Erythroblast (primary cell): Measurements from ENCODE around the gene LRMDA.

Source experiments
- DNase-seq, 2 experiments: peaks; one replicate each; lab custom pipeline; 2025; lab: John Stamatoyannopoulos, UW
- GATA1 ChIP-seq: IDR thresholded peaks from 2 replicates; pipeline ENCODE4 v1.6.1; 2011; ENCODE audit warnings: low read depth, mild to moderate bottlenecking, control low read depth, low read length, moderate library complexity
- POLR2A ChIP-seq: IDR thresholded peaks from 2 replicates; pipeline ENCODE4 v1.6.1; 2011; ENCODE audit warnings: mild to moderate bottlenecking, low read length

LRMDA gene

GRCh38 chr10:75861582-75861981 lies 430.2 kb downstream of the LRMDA start:
- DNase-seq = no peak

GRCh38 chr10:75862935-75863334 lies 431.5 kb downstream of the LRMDA start:
- no peak for DNase-seq

More at GRCh38 chr10:75861582-75861981, 430.2 kb downstream of the LRMDA start:
- no peak for TF ChIP-seq GATA1
- no peak for TF ChIP-seq POLR2A

DNA sequence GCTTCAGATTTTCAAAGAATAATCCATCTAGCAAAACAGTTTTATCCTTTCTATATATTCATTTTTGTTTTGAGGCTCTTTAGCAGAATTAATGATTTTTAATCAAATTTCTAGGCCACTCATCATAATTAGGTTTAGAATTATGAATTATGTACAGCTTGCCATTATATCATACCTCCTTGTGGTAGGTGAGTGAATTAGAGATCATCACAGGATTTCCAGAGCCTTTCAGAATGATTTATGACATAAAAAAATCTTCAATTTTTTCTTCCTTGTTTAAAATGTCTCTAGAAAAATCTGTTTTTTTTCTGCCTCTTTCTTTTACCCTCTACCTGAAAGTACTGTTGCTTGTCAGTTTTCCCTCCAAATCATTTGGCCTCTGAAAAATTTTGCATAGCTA lies 433.3 kb downstream of the LRMDA start:
- no peak for DNase-seq
- no peak for TF ChIP-seq GATA1
- no peak for TF ChIP-seq POLR2A

More at GRCh38 chr10:75862935-75863334, 431.5 kb downstream of the LRMDA start:
- no peak for TF ChIP-seq GATA1
- TF ChIP-seq POLR2A = no peak

DNA sequence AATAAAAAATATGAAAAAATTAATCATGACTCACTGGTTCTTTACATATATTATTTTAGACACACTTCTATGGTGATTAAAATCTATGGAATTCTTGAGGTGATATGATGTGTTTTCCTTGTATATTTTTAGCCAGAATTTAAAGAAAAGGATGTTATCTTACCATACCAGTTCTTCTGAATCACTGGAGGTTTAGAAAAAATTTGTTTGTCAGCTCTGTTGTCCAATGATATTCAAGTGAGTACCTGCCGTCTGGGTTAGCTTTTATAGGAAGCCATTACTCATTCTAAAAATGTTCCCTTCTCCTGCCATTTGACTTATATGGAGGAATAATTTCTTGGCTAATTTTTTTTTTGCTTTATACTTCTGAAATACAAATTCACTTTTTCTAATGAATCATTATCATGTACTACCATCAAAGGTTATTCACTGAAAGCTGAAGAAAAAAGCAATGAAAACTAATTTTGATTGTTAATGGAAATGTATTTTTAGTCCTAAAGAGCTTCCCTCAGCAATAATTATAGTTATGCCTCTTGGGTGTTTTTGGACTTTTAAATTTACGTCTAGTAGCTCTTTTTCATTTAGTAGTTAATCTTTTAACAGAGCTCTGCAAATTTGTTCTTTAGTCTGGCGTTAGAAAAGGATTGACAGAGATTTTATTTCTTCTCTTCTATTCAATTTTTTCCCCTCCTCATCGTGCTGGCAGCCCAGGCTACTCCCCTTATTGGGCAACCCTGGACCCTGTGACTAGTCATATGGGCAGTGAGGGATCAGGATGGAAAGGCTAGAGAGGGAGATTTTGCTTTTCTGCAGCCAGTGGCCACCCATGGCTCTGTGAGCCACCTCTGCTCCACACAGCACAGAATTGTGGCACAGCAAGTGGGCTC lies 434.2 kb downstream of the LRMDA start:
- no peak for DNase-seq
- TF ChIP-seq GATA1 = no peak
- TF ChIP-seq POLR2A = no peak

DNA sequence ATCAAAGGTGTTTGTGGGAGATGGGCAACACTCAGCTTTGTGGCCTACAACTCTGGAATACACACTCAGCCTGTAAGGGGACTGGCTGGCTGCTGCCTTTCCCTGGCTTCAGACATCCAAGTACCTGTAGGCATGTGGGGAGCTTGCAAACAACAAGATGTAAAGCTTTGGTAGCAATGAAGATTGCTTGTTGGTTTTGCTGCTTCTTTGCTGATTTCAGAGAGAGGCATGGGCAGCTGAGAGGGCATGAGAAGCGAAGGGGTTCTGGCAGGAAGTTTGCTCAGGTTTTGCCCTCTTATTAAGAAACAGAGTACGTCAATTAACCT lies 434.8 kb downstream of the LRMDA start:
- no peak for TF ChIP-seq POLR2A
- no peak for TF ChIP-seq GATA1
- no peak for DNase-seq

- no peak for TF ChIP-seq POLR2A
- no peak for TF ChIP-seq GATA1
- DNase-seq = no peak
Observed at GRCh38 chr10:75866731-75867130, 435.3 kb downstream of the LRMDA start.

DNA sequence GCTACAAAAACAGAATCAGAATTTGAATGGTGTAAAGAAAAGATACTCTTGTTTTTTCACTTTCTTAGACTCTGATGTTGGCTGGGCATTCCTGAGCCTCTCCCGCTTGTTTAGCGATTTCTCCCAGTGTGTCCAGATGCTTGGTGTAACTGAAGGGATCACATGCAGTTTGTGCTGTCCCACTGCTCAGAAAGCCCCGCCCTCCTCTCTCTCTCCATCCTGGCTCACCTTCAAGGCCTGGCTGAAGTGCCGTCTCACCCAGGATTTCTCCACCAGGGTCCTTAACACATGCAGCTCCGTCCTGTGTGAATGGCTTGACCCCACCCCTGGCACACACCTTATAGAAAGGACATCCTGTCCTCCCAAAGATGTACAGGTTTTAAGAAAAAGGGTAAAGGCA lies 437.1 kb downstream of the LRMDA start:
- no peak for TF ChIP-seq GATA1
- no peak for TF ChIP-seq POLR2A
- no peak for DNase-seq

DNA sequence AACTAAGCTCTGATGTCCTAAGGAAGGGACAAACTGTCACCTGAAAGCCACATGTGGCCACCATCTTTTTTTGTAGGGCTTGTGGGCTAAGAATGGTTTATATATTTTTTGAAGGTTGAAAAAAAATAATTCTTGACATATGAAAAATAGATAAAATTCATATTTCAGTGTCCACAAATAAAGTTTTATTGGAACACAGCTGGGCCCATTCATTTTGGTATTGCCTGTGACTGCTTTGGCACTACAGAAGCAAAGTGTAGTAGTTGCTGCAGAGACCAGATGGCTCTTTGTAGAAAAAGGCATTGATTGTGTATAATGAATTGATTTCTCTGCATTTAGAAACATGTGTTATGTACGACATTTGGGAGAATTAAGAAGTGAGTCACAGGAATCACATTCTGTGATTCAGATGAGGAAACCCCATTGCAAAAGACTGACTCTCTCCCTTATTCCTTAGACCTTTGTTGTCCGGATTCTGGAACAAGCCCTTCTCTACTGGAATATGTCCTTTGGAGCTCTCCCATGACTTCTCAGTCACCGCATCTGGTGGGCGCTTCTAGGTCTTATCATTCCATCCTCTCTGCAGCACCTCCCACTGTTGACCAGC lies 438.7 kb downstream of the LRMDA start:
- DNase-seq = no peak
- TF ChIP-seq GATA1 = no peak
- TF ChIP-seq POLR2A = no peak

DNA sequence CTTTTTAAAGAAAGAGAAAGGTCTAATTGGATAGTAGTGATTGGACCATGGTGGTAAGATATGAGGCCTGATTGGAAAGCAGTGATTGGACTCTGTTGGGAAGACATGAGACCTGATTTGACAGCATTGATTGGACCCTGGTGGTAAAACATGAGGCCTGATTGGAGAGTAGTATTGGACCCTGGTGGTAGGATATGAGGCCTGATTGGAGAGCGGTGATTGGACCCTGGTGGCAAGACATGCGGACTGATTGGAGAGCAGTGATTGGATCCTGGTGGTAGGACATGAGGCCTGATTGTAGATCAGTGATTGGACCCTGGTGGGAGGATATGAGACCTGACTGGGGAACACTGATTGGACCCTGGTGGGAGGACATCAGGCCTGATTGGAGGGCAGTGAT lies 444.3 kb downstream of the LRMDA start:
- DNase-seq = no peak
- TF ChIP-seq POLR2A = no peak

GRCh38 chr10:75876710-75877109 lies 445.3 kb downstream of the LRMDA start:
- TF ChIP-seq POLR2A (no peak), GATA1 (no peak)
- DNase-seq = no peak

DNA sequence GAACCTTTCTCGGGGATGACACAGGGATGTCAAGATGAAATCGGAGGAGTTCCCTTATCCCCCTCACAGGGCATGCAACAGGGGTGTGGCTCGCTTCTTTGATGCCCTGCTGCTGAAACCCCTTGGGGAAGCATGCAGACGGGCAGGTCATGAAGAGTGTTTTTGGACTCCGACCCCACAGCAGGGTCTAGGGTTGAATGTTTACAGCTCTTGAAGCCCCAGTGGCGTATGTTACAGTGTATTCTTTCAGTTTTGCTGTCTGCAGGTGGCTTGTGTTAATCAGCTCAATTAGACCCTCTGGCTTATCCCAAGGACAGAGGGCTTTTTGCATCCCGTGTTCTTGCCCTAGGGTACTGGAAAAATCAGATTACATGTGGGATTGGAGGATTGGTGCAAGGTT lies 446.5 kb downstream of the LRMDA start:
- DNase-seq = no peak
- TF ChIP-seq GATA1 = no peak
- TF ChIP-seq POLR2A = no peak

DNA sequence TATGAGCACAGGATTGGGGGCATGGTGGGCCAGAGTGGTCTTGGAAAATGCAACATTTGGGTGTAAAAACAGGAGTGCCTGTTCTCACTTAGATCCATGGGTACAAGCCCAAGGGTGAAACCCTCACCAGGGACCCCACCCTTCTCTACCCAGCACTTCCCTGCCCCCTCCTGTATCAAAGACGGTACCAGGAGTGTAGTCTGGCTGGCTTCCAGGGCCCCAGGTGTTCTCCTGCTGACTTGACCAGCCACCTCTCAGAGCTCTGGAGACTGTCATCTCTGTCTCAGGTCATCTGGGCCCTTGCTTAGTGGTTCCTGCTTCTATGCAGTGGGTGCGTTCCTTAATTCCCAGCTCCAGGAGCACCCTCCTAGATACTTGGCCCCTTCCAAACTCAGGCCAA lies 447.2 kb downstream of the LRMDA start:
- no peak for TF ChIP-seq POLR2A
- no peak for TF ChIP-seq GATA1
- no peak for DNase-seq

DNA sequence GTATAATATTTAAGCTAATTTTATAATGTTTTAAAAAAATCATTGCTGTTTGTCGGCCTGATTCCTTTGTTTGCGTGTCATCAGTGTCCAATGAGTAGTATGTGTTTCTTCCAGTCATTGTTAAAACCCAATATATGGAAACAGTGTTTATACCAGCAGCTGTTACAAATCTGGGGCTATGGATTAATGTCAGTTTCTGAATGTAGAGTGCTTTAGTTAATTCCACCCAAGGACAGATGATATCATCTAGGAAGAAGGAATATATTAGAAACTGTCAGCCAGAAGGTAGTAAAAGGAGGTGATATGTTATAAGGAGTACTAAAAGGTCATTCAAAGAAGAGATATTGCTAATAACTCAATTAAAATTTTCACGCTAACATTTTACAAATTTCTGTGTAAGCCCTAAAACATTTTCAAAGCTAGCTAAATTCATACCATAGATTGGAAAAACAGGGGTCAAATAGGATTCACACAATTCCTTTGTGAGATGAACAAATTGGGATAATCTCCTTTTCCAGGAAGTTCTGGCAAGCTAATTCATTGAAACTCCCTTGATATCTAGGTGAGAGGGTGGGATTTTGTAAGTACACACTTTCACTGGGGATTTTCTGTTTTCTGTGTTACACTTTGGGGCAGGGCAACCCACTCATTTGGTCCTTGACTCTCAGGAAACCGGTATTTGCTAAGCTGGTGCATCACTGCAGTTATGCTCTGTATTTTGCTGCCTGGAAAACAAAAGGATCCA lies 448.8 kb downstream of the LRMDA start:
- no peak for TF ChIP-seq POLR2A
- no peak for TF ChIP-seq GATA1

GRCh38 chr10:75883081-75884072 lies 452.0 kb downstream of the LRMDA start:
- DNase-seq = no peak
- TF ChIP-seq GATA1 (no peak), POLR2A (no peak)

More for the DNA sequence above, 448.8 kb downstream of the LRMDA start:
- no peak for DNase-seq
